MV-4-11 (cell line): Measurements from ENCODE around the gene NEK1.
A peak's percentile ranks its signal among the peaks of the same experiment; 100 is the strongest.
"Not testable (repeated sequence)": the region's sequence is repeated elsewhere in the genome, so short reads cannot be mapped to it uniquely, and the experiment has no call there.

Experiments
- DNase-seq: peaks from one replicate; lab custom pipeline; 2025; lab: John Stamatoyannopoulos, UW

Gene NEK1

DNA sequence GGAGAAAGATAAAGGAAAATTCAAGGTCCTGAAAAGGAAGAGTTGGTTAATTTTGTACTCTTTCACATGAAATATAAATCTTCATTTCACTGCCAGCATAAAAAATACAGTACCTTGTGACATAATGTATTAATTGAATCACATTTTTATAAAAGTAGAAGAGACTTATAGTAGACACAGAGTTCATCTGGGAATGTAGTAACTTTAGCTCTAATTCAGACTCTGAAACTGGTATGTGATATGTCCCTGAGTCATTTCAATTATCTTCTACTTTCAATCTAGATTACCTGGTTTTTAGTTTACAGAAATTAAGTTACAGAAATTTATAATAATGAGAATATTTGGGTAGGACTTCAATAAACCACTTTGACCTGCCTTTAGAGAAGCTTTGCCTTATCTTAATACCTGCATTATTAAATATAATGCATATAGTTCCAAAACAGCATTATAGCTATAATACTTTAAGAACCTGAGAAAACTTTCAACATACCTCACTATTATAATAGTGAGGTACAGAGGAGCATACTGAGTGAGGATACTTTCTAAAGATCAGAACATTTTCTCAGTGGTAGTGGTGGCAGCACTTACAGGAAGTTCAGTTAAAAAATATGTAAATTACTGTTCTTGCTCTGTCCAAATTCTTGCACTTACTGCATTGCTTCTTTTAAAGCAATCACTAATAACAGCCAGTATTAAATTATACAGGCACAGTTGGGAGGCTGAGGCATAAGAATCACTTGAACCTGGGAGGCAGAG lies 11.2 kb downstream of the NEK1 start:
- DNase-seq, result no peak

DNA sequence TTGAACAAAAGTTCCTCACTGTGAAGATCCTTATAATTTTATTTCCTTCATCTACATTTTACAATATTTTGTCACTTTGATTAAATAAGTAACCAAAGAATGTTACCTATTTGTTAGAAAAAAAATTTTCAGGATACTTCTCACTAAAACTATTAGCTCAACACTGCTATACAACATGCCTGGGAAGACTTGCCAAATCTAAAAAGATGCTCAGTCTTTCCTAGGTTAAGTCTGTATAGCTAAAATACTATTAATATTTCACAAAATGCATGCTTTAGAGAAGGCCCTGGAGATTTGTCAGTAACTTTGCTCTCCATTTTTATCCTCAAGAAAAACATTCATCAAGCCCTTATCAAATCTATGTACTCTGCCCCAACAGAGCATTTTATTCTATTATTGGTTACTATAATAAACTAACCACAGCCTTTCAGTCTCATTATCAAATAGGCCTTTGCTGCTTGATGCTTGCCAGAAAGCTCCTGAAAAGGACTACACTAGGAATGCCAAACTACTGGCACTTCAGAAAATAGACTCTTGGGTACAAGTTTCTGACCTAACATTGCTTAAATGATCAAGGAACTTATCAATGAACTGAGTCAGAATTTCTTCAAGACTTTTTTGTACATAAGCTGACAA lies 17.7 kb downstream of the NEK1 start:
- DNase-seq, result no peak

DNA sequence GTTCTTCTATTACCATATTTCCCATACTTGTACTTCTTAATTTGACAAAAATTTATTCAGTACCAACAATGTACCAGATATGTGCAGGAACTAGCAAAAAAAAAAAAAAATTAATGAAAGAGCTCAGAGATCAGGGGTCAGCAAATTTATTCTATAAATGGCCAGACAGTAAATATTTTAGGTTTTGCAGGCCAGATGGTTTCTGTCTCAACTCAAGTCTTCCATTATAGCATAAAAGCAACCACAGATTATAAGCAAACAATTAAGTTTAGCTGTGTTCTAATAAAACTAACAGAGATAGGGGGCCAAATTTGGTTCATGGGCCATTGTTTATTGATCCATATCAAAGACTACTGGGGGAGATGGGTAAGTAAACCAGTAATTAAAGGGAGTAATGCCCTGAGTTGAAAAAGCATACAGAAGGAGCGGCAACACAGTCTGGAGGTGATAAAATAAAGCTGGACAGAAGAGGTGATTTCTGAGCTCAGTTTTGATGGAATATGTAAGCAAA lies 19.3 kb downstream of the NEK1 start:
- DNase-seq, result no peak

DNA sequence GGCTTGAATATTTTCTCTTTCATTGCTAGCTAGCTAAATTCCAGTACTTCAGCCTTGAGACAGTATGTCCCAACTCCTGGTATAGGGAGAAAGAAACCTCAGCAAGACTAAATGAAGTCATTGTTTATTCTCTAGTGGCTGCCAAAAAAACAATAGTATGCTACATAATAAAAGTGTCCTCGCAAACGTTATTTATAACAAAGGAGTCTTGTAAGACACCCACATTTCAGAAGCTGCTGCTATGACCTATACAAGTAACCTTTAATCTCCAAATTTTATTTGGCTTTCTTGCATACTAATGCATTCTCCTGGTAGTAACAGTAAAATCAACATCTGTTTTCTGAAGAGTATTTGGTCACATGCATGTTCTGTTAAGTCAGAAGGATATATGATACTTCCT lies 28.8 kb downstream of the NEK1 start:
- no peak for DNase-seq

DNA sequence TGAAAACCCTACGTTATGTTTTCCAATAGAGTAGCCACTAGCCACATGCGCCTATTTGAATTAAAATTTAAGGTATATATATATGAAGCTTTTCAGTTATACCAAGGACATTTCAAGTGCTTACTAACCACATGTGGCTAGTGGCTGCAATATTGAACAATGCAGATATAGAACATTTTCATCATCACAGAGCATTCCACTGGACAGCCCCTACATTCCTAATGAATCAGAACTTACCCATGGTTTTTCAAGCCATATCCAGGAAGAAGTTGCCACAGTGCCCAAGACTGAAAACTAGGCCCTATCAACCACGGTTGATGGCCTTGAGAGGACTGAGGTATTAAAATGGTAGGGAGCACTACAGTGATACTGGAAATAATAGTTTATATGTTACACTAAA lies 29.7 kb downstream of the NEK1 start:
- DNase-seq, result no peak

DNA sequence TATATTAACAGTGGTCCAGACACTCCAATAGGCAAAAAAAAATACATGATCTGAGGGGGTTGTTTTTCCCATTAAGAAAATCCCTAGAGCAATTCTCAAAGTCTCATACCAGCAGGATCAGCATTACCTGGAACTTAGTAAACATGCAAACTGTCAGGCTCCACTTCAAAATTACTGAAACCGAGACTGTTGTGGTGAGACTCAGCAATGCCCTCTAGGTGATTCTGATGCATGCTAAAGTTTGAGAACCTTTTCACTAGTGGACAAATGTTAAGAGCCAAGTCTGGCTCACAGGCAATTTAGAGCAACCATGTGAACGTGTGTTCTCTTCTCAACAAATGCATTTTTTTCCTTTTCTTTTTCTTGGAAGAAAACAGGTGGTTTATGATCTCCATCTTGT lies 30.2 kb downstream of the NEK1 start:
- DNase-seq, result no peak

DNA sequence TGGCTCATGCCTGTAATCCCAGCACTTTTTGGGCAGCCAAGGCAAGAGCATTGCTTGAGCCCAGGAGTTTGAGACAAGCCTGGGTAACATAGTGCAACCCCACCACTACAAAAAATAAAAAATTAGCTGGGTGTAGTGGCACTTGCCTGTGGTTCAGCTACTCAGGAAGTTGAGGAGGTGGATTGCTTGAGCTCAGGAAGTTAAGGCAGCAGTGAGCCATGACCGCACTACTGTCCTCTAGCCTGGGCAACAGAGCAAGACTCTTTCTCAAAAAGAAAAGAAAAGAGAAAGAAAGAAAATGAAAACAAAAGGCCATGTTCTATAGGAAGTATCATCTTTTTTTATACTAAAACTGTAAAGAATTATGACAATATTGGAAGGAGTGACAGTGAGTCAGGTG lies 38.5 kb downstream of the NEK1 start:
- DNase-seq, result no peak

DNA sequence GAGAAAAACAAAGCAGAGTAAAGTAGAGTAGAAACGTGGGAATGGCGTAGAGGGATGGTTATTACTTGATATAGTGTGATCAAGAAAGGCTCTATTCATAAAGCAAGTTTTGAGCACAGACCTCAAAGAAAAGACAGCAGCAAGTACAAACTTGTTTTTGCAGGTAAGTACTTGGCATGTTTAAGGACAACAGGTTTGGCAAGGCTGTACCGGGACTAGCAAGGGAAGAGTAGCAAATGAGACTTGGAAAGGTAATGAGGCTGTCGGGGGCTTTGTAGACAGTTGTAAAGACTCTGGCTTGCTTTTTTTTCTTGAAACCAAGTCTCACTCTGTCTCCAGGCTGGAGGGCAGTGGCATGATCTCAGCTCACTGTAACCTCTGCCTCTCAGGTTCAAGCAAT lies 40.9 kb downstream of the NEK1 start:
- no peak for DNase-seq

DNA sequence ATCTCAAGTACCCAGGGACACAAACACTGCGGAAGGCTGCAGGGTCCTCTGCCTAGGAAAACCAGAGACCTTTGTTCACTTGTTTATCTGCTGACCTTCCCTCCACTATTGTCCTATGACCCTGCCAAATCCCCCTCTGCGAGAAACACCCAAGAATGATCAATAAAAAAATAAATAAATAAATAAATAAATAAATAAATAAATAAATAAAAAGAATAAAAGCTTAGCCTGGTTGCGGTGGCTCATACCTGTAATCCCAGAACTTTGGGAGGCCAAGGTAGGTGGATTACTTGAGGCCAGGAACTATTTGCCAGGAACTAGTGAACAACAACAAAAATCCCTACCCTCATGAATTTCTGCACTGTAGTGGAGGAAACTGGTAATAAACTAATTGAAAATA lies 41.4 kb downstream of the NEK1 start:
- not testable (repeated sequence) for DNase-seq

DNA sequence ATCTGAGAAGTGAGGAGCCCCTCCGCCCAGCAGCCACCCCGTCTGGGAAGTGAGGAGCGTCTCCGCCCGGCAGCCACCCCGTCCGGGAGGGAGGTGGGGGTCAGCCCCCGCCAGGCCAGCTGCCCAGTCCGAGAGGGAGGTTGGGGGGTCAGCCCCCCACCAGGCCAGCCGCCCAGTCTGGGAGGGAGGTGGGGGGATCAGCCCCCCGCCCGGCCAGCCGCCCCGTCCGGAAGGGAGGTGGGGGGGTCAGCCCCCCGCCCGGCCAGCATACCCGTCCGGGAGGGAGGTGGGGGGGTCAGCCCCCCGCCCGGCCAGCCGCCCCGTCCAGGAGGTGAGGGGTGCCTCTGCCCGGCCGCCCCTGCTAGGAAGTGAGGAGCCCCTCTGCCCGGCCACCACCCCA lies 42.1 kb downstream of the NEK1 start:
- DNase-seq, result not testable (repeated sequence)

DNA sequence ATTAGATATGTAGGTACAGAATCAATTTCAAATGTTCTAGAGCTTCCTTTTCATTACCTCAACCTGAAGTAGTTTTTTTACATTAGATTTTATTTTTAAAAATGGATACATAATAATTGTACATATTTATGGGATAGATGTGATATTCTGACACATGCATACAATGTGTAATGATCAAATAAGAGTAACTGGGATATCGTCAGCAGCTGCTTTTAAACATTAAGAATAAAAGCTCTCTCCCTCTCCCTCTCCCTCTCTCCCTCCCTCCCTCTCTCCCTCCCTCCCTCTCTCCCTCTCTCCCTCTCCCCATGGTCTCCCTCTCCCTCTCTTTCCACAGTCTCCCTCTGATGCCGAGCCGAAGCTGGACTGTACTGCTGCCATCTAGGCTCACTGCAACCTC lies 43.2 kb downstream of the NEK1 start:
- DNase-seq, result not testable (repeated sequence)

DNA sequence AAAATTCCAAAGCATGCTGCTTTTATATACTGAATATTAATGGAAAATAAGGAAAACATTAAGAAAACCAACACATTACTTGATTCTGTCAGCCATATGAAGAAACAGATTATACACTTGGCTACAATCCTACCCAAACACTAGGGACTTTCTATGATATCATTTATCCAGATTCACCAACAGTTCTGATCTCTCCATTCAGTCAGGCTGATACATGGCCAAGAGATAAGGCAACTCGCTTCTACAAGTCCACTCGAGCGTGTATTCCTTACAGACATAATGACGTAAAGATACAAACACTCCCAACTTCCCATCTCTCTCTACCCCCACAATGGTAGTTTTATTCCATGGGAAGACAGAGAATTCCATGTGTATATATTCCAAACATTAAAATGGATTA lies 44.5 kb downstream of the NEK1 start:
- no peak for DNase-seq

DNA sequence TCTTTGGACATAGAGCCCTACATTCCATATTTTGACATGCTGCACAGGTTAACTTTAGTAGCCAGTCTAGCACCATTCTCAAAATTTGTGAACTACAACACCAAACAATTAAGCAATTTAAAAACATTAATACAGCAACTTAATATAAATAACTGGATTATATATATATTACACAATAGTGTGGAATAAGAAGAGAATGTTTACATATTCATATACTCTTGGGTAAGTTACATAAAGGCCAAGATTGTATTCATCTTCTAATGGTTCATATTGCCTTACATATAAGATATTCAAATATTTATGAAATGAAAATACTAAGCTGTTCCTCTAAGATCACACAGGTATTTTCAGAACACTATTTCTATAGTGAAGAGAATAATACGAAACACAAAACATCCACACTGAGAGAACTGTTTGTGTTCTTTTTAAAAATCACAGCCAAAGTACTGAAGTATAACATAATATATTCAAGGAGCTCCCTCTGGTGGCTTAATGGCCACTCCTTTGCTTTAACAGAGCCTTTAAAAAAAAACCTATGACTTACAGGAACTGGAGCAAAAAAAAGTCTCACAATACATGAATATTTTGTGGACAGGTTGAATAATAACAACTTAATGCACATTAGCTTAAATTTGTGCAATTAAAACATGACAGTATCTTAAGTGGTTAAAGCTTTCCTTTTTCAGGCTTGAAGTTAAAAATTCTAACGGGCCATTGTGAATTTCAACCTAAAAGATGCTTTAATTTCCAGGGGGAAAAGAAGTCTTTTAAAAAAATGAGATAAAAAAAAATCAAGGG lies 46.2 kb downstream of the NEK1 start:
- peak; percentile 52 for DNase-seq

DNA sequence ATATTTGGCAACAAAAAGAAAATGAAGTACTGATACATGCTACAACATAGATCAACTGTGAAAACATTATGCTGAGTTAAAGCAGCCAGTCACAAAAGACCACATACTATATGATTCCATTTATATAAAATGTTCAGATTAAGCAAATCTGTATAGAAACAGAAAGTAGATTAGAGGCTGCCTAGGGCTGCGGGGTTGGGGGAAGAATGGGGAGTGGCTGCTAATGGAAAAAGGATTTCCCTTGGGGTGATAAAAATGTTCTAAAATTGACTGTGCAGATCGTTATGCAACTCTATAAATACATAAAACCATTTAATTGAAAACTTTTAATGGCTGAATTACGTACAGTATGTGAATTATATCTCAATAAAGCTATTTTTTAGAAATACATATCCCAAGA lies 46.8 kb downstream of the NEK1 start:
- DNase-seq, result no peak

DNA sequence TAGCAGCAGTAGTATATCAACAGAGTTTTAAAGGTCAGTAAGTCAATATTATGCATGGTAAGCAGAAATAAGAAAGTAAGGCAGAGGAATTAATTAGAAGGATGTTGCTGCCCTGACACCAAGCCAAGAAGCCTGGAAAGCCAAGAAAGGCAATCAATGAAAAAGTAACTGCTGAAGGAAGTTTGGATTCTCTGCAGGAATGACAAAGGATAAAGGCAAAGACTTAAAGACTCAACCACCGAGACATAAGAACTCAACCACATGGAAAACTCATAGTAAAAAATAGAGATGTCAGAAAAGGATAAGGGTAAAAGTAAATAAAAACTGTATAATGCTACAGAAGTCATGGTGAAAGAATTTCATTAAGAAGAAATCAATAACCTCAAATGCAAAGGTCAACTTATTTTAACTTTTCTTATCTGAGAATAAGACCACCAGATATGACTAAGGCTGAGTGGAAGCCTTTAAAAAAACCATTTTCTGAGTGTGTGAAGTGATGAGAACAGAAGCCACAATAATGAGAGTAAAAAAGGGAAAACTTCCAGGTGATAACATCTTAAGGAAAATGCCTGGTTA lies 55.2 kb downstream of the NEK1 start:
- DNase-seq, result no peak

DNA sequence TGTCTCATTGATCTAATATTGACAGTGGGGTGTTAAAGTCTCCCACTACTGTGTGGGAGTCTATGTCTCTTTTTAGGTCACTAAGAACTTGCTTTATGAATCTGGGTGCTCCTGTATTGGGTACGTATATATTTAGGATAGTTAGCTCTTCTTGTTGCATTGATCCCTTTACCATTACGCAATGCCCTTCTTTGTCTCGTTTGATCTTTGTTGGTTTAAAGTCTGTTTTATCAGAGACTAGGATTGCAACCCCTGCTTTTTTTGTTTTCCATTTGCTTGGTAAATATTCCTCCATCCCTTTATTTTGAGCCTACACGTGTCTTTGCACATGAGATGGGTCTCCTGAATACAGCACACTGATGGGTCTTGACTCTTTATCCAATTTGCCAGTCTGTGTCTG lies 65.8 kb downstream of the NEK1 start:
- DNase-seq, result not testable (repeated sequence)

DNA sequence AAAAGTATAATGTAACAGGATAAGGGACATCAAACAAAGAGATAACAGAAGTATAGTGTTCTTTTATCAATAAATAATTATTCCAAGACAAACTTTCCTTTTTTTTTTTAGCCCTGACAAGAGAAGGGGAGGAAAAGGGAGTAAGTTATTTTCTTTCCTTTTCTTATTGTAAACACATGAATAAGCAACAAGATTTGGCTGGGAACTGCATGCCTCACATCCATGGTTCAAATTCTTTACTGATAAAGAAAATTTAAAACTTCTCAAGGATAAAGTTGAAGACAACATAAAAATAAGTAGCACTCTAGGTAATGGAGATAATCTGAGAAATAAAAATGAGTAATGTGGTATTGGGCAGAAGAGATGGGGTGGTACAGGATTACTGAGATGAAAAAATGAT lies 71.6 kb downstream of the NEK1 start:
- no peak for DNase-seq

DNA sequence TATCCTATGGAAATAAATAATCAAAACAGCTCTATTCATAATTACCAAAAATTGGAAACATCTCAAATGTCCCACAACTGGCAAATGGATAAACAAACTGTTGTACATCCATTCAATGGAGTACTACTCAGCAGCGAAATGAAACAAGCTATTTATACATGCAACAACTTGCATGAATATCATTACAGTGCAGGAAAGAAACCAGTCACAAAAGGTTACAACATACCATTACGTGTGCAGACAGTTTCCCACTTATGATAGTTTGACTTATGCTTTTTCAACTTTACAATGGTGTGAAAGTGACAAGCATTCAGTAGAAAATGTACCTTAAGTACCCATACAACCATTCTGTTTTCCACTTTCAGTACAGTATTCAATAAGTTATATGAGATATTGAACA lies 82.3 kb downstream of the NEK1 start:
- no peak for DNase-seq

DNA sequence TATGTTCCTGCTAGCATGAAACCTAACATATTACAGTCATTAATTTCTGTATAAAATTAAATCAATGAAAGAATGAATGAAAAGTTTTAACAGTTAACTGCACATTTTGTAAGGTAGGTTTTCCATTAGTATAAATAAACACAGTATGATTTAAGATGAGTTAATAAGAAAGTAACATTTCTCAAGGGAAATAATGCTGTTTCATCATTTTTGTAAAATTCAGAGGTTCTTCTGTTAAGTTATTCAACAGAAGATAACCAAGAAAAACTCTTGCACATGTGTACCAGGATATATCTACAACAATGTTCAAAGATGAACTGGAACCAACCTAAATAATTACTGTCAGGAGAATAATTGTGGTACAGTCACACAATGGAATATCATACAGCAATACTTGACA lies 88.6 kb downstream of the NEK1 start:
- no peak for DNase-seq

DNA sequence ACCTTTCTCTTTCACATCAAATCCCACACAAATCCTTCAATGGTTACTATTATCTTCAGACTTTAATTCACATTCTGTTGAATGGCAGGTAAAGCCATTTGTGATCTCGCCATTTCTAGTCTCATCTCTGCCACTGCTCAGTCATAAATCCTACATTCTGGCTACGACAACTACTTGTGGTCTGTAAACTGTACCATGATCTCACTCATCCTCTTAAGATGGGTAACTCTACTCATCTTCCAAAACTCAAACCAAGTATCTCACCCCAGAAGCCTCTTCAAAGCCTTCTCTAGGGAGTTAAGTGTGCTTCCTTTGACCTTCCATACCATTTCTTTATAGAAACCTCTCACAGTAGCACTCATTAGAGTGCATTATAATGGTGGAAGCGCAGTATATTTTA lies 101.8 kb downstream of the NEK1 start:
- DNase-seq, result no peak

DNA sequence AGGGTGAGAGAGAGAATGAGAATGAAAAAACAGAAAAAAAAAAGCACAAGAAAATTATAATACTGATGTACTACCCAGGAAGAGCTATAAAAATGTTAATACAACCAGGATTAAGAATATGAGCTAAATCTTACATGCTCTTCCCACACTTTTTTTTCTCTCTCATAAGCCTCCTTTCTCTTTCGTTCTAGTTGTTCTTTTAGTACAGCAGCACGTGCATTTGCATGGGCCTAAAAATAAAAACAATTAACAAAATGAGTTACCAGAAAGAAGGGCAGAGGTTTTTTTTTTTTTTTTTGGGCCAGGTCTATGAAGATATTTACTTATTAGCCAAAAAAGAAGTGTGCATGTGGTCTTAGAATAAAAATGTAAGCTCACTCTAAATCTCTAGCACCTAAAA lies 105.5 kb downstream of the NEK1 start:
- DNase-seq, result no peak

DNA sequence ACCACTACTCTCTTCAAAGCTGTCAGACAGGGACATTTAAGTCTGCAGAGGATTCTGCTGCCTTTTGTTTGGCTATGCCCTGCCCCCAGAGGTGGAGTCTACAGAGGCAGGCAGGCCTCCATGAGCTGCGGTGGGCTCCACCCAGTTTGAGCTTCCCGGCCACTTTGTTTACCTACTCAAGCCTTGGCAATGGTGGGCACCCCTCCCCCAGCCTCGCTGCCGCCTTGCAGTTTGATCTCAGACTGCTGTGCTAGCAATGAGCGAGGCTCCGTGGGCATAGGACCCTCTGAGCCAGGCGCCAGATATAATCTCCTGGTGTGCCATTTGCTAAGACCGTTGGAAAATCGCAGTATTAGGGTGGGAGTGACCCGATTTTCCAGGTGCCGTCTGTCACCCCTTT lies 112.5 kb downstream of the NEK1 start:
- not testable (repeated sequence) for DNase-seq

DNA sequence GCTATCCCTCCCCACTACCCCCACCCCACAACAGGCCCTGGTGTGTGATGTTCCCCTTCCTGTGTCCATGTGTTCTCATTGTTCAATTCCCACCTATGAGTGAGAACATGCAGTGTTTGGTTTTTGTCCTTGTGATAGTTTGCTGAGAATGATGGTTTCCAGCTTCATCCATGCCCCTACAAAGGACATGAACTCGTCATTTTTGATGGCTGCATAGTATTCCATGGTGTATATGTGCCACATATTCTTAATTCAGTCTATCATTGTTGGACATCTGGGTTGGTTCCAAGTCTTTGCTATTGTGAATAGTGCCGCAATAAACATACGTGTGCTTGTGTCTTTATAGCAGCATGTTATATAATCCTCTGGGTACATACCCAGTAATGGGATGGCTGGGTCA lies 118.1 kb downstream of the NEK1 start:
- not testable (repeated sequence) for DNase-seq
